GM19395 (cell line): ENCODE measurements around the gene R3HDM2.

ENCODE experiments used
- ATAC-seq: cut with Tn5 transposase; IDR thresholded peaks from one replicate; pipeline ENCODE4 v1.9.1; 2021; ENCODE audit warnings: mild to moderate bottlenecking, moderate library complexity; ENCODE audit not compliant: unreplicated experiment

R3HDM2 gene

GRCh38 chr12:57467212-57467874 is 36.5 kb upstream of the R3HDM2 start:
- ATAC-seq: no peak

GRCh38 chr12:57465747-57466505 is 35.1 kb upstream of the R3HDM2 start:
- ATAC-seq: no peak

- ATAC-seq: no peak
These were observed 34.3 kb upstream of the R3HDM2 start for GRCh38 chr12:57465030-57465746.

- no peak for ATAC-seq
These were observed 33.7 kb upstream of the R3HDM2 start for GRCh38 chr12:57464569-57464968.

GRCh38 chr12:57462912-57463253 is 32.0 kb upstream of the R3HDM2 start:
- peak; percentile 3 for ATAC-seq

GRCh38 chr12:57462251-57462911 is 31.5 kb upstream of the R3HDM2 start:
- peak; percentile 72 for ATAC-seq

- no peak for ATAC-seq
These were observed 31.0 kb upstream of the R3HDM2 start for GRCh38 chr12:57461917-57462250.

GRCh38 chr12:57461276-57461916 is 30.6 kb upstream of the R3HDM2 start:
- ATAC-seq: no peak

- no peak for ATAC-seq
These were observed 30.0 kb upstream of the R3HDM2 start for GRCh38 chr12:57460841-57461275.

GRCh38 chr12:57460468-57460784 is 29.6 kb upstream of the R3HDM2 start:
- no peak for ATAC-seq

- no peak for ATAC-seq
These were observed 29.1 kb upstream of the R3HDM2 start, which contains the start of gene GLI1 for GRCh38 chr12:57459750-57460467. GLI1 (plus strand) TSS chr12:57459785; CDS start chr12:57463692, 3,907 bp downstream.

GRCh38 chr12:57459055-57459749 is 28.4 kb upstream of the R3HDM2 start:
- peak; percentile 66 for ATAC-seq

- no peak for ATAC-seq
These were observed 27.8 kb upstream of the R3HDM2 start for GRCh38 chr12:57458665-57459054.

GRCh38 chr12:57456737-57457490 is 26.1 kb upstream of the R3HDM2 start:
- no peak for ATAC-seq

GRCh38 chr12:57456145-57456700 is 25.4 kb upstream of the R3HDM2 start:
- ATAC-seq: no peak

GRCh38 chr12:57455374-57456144 is 24.7 kb upstream of the R3HDM2 start:
- ATAC-seq: no peak

GRCh38 chr12:57454566-57455373 is 23.9 kb upstream of the R3HDM2 start, which contains the start of gene INHBE:
INHBE (plus strand) TSS chr12:57455307; CDS start chr12:57455537, 230 bp downstream.
- no peak for ATAC-seq
